ENCODE data around the gene CAMK1D.

DNA sequence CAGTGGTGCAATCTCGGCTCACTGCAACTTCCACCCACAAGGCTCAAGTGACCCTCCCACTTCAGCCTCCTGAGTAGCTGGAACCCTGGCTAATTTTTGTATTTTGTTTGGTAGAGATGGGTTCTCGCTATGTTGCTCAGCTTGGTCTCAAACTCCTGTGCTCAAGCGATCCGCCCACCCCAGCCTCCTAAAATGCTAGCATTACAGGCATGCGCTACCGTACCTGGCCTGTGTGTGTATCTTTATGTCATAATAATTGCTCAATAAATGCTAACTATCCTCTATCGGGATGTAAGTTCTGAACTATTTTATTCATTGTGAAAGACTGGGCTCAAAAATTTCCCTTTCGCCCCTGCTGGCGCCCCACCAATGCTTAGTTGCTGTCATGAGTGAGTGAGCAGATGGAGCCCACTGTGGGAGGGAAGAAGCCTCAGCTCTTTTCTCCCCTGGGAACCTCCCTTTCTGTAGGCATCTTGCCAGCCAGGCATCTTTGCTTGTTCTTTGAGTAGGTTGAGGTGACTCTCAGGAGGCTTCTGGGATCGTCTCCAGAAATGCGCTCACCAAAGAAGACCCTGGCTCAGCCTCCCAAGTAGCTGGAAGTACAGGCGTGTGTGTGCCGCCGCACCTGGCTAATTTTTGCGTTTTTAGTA, 38.3 kb downstream of the CAMK1D start:
- no peak for TF ChIP-seq POLR2A (IDR thresholded peaks at IDR 0.05; ENCODE audit: low read depth, low read length)
- TF ChIP-seq, protein P1, sequence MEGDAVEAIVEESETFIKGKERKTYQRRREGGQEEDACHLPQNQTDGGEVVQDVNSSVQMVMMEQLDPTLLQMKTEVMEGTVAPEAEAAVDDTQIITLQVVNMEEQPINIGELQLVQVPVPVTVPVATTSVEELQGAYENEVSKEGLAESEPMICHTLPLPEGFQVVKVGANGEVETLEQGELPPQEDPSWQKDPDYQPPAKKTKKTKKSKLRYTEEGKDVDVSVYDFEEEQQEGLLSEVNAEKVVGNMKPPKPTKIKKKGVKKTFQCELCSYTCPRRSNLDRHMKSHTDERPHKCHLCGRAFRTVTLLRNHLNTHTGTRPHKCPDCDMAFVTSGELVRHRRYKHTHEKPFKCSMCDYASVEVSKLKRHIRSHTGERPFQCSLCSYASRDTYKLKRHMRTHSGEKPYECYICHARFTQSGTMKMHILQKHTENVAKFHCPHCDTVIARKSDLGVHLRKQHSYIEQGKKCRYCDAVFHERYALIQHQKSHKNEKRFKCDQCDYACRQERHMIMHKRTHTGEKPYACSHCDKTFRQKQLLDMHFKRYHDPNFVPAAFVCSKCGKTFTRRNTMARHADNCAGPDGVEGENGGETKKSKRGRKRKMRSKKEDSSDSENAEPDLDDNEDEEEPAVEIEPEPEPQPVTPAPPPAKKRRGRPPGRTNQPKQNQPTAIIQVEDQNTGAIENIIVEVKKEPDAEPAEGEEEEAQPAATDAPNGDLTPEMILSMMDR (IDR thresholded peaks at IDR 0.05; ENCODE audit: extremely low read depth in 1 of 2, insufficient read depth in 1 of 2, low read depth in 1 of 2, low read length in 2 of 2), result no peak

All from endothelial cell of umbilical vein (primary cell).